HepG2 (cell line): ENCODE measurements around the gene TSPYL6. TPM values are rescaled to one million over a fixed set of nuclear protein-coding genes. Genes with fewer than 3 reads are reported as not detected.

Experiments
- FOXA3 ChIP-seq: IDR thresholded peaks from 2 replicates; pipeline ENCODE4 v1.6.1; 2016; ENCODE audit warnings: missing genetic modification reagents, missing compliant biosample characterization
- MTERF4 ChIP-seq: sonication (generic); formaldehyde crosslinking; IDR thresholded peaks from 2 replicates; pipeline ENCODE4 v1.8.0; 2023; ENCODE audit warnings: mild to moderate bottlenecking, missing genetic modification reagents
- PHF20 ChIP-seq: sonication (generic); formaldehyde crosslinking; IDR thresholded peaks from 2 replicates; pipeline ENCODE4 v1.5.0; 2020; ENCODE audit warnings: mild to moderate bottlenecking, missing genetic modification reagents
- PPARG ChIP-seq: conservative IDR thresholded peaks from 2 replicates; pipeline ENCODE4 v1.6.1; 2016; ENCODE audit warnings: missing biosample characterization, missing genetic modification reagents
- REPIN1 ChIP-seq: sonication (generic); formaldehyde crosslinking; IDR thresholded peaks from 2 replicates; pipeline ENCODE4 v1.8.0; 2022; ENCODE audit warnings: missing genetic modification reagents, low read depth, mild to moderate bottlenecking, borderline replicate concordance
- SMC3 ChIP-seq: IDR thresholded peaks from 2 replicates; pipeline ENCODE4 v1.6.1; 2011; ENCODE audit warnings: low read length, improper control_type of control experiment
- ZSCAN20 ChIP-seq: sonication (generic); formaldehyde crosslinking; IDR thresholded peaks from 2 replicates; pipeline ENCODE4 v1.4.0; 2020; ENCODE audit warnings: missing genetic modification reagents, mild to moderate bottlenecking, borderline replicate concordance
- ZSCAN30 ChIP-seq: sonication (generic); formaldehyde crosslinking; IDR thresholded peaks from 2 replicates; pipeline ENCODE4 v1.5.0; 2020; ENCODE audit warnings: mild to moderate bottlenecking, missing genetic modification reagents
- polyA plus RNA-seq, 8 experiments: library from polyadenylated mRNA; depleted of rRNA in 3 of 8; stranded (reverse) in 7 of 8; unstranded in 1 of 8; fragments of >200 nt; fragmentation: Illumina TruSeq in 4 of 8; extraction: Trizol in 4 of 8; gene quantifications; 2 replicates each; pipeline versions ENCODE4 v1.2.1 to v1.2.3, GENCODE V29; 2011 to 2016; ENCODE audit warnings: low read depth in 4 of 8, missing spikeins in 1 of 8, mixed read lengths in 1 of 8; ENCODE audit not compliant: insufficient read depth in 1 of 8
- total RNA-seq, 5 experiments: library from RNA; depleted of rRNA; stranded (reverse); fragments of >200 nt; fragmentation: Illumina TruSeq; extraction: Trizol; gene quantifications; 2 replicates each; pipeline ENCODE4 v1.2.3, GENCODE V29; 2016; ENCODE audit warnings: low read depth in 1 of 5
- TF ChIP-seq, protein P1 (sequence below): IDR thresholded peaks from 2 replicates; pipeline ENCODE4 v1.6.1; 2016; ENCODE audit warnings: control low read depth
- TF ChIP-seq, protein P2 (sequence below): sonication (generic); formaldehyde crosslinking; IDR thresholded peaks from 2 replicates; pipeline ENCODE4 v1.9.0; 2021; ENCODE audit warnings: missing genetic modification reagents, borderline replicate concordance
- TF ChIP-seq, protein P3 (sequence below): sonication (generic); formaldehyde crosslinking; IDR thresholded peaks from 2 replicates; pipeline ENCODE4 v1.8.0; 2022; ENCODE audit warnings: missing genetic modification reagents, mild to moderate bottlenecking, inconsistent platforms, borderline replicate concordance
- TF ChIP-seq, protein P4 (sequence below): IDR thresholded peaks from 2 replicates; pipeline ENCODE4 v1.6.1; 2016
- TF ChIP-seq, protein P5 (sequence below), 2 experiments: sonication (generic) in 1 of 2; formaldehyde crosslinking in 1 of 2; IDR thresholded peaks; 2 replicates each; pipeline versions ENCODE4 v1.4.0 to v1.6.1; 2018 to 2020; ENCODE audit warnings: missing genetic modification reagents in 2 of 2, borderline replicate concordance in 1 of 2, low read depth in 1 of 2, mild to moderate bottlenecking in 1 of 2, missing biosample characterization in 1 of 2
- TF ChIP-seq, protein P6 (sequence below): IDR thresholded peaks from 2 replicates; pipeline ENCODE4 v1.6.1; 2016; ENCODE audit warnings: missing genetic modification reagents, missing compliant biosample characterization
- TF ChIP-seq, protein P7 (sequence below): sonication (generic); formaldehyde crosslinking; conservative IDR thresholded peaks from 2 replicates; pipeline ENCODE4 v1.4.0; 2020; ENCODE audit warnings: missing genetic modification reagents

The TSPYL6 gene
- total and polyA plus RNA-seq, 2 of the 13 experiments (the other 11 are each of a cell fraction or from before 2014, with no cell fraction given) = 0.03 TPM; not detected in 1

DNA sequence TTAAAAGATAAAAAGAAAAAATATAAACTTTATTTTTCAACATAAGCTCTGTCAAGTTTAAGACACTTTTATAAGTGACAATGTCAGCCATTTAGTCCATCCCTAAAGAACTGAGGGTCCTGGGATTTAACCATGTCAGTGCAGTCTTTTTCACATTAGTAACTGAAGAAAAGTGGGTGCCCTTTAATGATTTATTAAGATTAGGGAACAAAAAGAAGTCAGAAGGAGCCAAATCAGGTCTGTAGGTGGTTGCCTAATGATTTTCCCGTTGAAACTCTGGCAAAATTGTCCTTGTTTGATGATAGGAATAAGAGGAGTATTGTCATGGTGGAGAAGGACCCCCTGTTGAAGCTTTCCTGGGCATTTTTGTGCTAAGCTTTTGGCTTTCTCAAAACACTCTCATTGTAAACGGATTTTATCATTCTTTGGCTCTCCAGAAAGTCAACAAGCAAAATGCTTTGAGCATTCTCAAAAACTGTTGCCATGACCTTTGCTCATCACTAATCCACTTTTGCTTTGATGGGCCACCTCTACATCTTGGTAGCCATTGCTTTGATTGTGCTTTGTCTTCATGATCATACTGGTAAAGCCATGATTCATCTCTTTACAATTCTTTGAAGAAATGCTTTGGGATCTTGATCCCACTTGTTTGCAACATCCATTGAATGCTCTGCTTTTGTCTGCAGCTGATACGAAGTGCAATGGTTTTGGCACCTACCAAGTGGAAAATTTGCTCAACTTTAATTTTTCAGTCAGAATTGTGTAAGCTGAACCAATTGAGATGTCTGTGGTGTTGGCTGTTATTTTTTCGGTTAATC is 22.0 kb downstream of the TSPYL6 start (continued):
- TF ChIP-seq, protein P1, sequence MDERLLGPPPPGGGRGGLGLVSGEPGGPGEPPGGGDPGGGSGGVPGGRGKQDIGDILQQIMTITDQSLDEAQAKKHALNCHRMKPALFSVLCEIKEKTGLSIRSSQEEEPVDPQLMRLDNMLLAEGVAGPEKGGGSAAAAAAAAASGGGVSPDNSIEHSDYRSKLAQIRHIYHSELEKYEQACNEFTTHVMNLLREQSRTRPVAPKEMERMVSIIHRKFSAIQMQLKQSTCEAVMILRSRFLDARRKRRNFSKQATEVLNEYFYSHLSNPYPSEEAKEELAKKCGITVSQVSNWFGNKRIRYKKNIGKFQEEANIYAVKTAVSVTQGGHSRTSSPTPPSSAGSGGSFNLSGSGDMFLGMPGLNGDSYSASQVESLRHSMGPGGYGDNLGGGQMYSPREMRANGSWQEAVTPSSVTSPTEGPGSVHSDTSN (CRISPR knock-in tag) = 0 out of 2 replicates have a peak, but pooled peaks have one; percentile 8
- TF ChIP-seq, protein P2, sequence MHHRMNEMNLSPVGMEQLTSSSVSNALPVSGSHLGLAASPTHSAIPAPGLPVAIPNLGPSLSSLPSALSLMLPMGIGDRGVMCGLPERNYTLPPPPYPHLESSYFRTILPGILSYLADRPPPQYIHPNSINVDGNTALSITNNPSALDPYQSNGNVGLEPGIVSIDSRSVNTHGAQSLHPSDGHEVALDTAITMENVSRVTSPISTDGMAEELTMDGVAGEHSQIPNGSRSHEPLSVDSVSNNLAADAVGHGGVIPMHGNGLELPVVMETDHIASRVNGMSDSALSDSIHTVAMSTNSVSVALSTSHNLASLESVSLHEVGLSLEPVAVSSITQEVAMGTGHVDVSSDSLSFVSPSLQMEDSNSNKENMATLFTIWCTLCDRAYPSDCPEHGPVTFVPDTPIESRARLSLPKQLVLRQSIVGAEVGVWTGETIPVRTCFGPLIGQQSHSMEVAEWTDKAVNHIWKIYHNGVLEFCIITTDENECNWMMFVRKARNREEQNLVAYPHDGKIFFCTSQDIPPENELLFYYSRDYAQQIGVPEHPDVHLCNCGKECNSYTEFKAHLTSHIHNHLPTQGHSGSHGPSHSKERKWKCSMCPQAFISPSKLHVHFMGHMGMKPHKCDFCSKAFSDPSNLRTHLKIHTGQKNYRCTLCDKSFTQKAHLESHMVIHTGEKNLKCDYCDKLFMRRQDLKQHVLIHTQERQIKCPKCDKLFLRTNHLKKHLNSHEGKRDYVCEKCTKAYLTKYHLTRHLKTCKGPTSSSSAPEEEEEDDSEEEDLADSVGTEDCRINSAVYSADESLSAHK = no peak
- TF ChIP-seq PHF20 = no peak
- TF ChIP-seq ZSCAN30 (CRISPR knock-in tag) = no peak
- TF ChIP-seq, protein P3, sequence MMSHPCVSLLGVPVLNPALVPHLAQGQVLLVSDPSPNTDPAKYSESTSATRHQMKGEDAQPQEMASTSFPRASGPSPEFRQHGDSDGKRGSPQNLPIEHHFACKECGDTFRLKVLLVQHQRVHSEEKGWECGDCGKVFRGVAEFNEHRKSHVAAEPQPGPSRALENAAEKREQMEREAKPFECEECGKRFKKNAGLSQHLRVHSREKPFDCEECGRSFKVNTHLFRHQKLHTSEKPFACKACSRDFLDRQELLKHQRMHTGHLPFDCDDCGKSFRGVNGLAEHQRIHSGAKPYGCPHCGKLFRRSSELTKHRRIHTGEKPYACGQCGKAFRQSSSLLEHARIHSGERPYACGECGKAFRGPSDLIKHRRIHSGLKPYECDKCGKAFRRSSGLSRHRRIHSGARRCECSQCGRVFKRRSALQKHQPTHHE = 0 out of 2 replicates have a peak, but pooled peaks have one; percentile 28
- TF ChIP-seq, protein P4, sequence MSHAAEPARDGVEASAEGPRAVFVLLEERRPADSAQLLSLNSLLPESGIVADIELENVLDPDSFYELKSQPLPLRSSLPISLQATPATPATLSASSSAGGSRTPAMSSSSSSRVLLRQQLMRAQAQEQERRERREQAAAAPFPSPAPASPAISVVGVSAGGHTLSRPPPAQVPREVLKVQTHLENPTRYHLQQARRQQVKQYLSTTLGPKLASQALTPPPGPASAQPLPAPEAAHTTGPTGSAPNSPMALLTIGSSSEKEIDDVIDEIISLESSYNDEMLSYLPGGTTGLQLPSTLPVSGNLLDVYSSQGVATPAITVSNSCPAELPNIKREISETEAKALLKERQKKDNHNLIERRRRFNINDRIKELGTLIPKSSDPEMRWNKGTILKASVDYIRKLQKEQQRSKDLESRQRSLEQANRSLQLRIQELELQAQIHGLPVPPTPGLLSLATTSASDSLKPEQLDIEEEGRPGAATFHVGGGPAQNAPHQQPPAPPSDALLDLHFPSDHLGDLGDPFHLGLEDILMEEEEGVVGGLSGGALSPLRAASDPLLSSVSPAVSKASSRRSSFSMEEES (CRISPR knock-in tag) = peak; percentile 82
- peak; percentile 98 for TF ChIP-seq FOXA3 (CRISPR knock-in tag)
- TF ChIP-seq, protein P5, sequence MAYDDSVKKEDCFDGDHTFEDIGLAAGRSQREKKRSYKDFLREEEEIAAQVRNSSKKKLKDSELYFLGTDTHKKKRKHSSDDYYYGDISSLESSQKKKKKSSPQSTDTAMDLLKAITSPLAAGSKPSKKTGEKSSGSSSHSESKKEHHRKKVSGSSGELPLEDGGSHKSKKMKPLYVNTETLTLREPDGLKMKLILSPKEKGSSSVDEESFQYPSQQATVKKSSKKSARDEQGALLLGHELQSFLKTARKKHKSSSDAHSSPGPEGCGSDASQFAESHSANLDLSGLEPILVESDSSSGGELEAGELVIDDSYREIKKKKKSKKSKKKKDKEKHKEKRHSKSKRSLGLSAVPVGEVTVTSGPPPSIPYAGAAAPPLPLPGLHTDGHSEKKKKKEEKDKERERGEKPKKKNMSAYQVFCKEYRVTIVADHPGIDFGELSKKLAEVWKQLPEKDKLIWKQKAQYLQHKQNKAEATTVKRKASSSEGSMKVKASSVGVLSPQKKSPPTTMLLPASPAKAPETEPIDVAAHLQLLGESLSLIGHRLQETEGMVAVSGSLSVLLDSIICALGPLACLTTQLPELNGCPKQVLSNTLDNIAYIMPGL (CRISPR knock-in tag; IDR thresholded peaks at IDR 0.05; ENCODE audit: borderline replicate concordance in 1 of 2, low read depth in 1 of 2) = peak in 1 of 2 experiments; percentile 71; a peak in 1 of 4 replicates
- TF ChIP-seq, protein P6, sequence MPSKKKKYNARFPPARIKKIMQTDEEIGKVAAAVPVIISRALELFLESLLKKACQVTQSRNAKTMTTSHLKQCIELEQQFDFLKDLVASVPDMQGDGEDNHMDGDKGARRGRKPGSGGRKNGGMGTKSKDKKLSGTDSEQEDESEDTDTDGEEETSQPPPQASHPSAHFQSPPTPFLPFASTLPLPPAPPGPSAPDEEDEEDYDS (CRISPR knock-in tag) = peak; percentile 61
- TF ChIP-seq ZSCAN20 (CRISPR knock-in tag) = no peak
- TF ChIP-seq, protein P7, sequence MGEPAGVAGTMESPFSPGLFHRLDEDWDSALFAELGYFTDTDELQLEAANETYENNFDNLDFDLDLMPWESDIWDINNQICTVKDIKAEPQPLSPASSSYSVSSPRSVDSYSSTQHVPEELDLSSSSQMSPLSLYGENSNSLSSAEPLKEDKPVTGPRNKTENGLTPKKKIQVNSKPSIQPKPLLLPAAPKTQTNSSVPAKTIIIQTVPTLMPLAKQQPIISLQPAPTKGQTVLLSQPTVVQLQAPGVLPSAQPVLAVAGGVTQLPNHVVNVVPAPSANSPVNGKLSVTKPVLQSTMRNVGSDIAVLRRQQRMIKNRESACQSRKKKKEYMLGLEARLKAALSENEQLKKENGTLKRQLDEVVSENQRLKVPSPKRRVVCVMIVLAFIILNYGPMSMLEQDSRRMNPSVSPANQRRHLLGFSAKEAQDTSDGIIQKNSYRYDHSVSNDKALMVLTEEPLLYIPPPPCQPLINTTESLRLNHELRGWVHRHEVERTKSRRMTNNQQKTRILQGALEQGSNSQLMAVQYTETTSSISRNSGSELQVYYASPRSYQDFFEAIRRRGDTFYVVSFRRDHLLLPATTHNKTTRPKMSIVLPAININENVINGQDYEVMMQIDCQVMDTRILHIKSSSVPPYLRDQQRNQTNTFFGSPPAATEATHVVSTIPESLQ = no peak
- TF ChIP-seq PPARG (CRISPR knock-in tag) = peak; percentile 95
- TF ChIP-seq REPIN1 (CRISPR knock-in tag) = 0 out of 2 replicates have a peak, but pooled peaks have one; percentile 19
- no peak for TF ChIP-seq MTERF4 (CRISPR knock-in tag)
- 0 out of 2 replicates have a peak, but pooled peaks have one; percentile 21 for TF ChIP-seq SMC3
